ENCODE data around the gene GOLGA5.
"Not testable (repeated sequence)": the region's sequence is repeated elsewhere in the genome, so short reads cannot be mapped to it uniquely, and the experiment has no call there.

Gene GOLGA5

DNA sequence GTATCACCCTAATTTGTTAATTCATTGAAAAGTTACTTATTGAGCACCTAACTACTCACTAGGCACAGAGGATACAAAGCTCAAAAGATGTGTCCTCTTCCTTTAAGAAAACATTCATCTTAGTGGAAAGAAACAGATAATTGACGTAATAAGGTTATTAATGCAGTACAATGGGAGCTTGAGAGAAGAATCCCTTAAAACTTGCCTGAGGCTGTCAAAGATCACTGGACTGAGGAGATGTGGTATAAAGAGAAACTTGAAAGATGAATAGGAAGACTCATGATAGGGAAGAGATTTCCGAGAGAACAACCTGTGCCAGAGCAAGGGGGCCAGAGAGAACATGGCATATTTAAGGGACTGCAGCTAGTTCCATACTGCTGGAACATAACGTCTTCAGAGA, 19.1 kb downstream of the GOLGA5 start:
- H3K27ac ChIP-seq, result no peak overlapping the region
- no peaks in the 10 kb centered on the region for H3K27me3 ChIP-seq (replicated peaks)
- DNase-seq, result no peak
- peaks cover 68% of the 10 kb centered on the region for H3K36me3 ChIP-seq (replicated peaks)
- H3K4me3 ChIP-seq (ENCODE audit: low read depth, low read length), result no peak overlapping the region
- in situ Hi-C loops (cut with HindIII; ENCODE audit: low pct_ligation_motif_present, low sequenced_read_pairs), result no loop called here
- TF ChIP-seq, protein P1, sequence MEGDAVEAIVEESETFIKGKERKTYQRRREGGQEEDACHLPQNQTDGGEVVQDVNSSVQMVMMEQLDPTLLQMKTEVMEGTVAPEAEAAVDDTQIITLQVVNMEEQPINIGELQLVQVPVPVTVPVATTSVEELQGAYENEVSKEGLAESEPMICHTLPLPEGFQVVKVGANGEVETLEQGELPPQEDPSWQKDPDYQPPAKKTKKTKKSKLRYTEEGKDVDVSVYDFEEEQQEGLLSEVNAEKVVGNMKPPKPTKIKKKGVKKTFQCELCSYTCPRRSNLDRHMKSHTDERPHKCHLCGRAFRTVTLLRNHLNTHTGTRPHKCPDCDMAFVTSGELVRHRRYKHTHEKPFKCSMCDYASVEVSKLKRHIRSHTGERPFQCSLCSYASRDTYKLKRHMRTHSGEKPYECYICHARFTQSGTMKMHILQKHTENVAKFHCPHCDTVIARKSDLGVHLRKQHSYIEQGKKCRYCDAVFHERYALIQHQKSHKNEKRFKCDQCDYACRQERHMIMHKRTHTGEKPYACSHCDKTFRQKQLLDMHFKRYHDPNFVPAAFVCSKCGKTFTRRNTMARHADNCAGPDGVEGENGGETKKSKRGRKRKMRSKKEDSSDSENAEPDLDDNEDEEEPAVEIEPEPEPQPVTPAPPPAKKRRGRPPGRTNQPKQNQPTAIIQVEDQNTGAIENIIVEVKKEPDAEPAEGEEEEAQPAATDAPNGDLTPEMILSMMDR (IDR thresholded peaks at IDR 0.05; ENCODE audit: low read depth, low read length, missing control alignments), result no peak

- no peak for DNase-seq
- Histone ChIP-seq H3K4me3 (ENCODE audit: low read depth, low read length) (no peak overlapping the region), H3K27me3 (replicated peaks) (no peaks in the 10 kb centered on the region), H3K36me3 (replicated peaks) (peaks cover 51% of the 10 kb centered on the region), H3K27ac (no peak overlapping the region)
- TF ChIP-seq, protein P1 (IDR thresholded peaks at IDR 0.05; ENCODE audit: low read depth, low read length, missing control alignments), result no peak
- in situ Hi-C loops (cut with HindIII; ENCODE audit: low pct_ligation_motif_present, low sequenced_read_pairs), result no loop called here
These were observed 25.0 kb downstream of the GOLGA5 start for GRCh38 chr14:92819011-92819597.

DNA sequence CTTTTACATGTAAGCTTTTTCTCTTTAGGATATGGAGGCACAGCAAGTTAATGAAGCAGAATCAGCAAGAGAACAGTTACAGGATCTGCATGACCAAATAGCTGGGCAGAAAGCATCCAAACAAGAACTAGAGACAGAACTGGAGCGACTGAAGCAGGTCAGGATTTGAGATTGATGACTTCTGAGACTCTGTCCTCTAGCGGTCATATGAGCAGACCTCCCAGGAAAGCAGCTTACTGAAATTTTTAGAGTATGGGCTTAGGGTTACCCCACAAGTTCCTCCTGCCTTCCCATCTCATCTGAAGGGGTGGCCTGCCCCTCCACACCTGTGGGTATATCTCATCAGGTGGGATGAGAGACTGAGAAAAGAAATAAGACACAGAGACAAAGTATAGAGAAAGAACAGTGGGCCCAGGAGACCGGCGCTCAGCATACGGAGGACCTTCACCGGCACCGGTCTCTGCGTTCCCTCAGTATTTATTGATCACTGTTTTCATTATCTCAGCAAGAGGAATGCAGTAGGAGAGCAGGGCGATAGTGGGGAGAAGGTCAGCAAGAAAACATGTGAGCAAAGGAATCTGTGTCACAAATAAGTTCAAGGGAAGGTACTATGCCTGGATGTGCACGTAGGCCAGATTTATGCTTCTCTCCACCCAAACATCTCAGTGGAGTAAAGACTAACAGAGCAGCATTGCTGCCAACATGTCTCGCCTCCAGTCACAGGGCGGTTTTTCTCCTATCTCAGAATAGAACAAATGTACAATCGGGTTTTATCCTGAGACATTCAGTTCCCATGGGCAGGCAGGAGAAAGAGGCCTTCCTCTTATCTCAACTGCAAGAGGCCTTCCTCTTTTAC, 25.8 kb downstream of the GOLGA5 start:
- H3K27me3 ChIP-seq (replicated peaks); H3K4me3 ChIP-seq (ENCODE audit: low read depth, low read length); H3K27ac ChIP-seq; in situ Hi-C loops (cut with HindIII; ENCODE audit: low pct_ligation_motif_present, low sequenced_read_pairs); DNase-seq: not testable (repeated sequence)
- H3K36me3 ChIP-seq (replicated peaks), result peaks cover 55% of the 10 kb centered on the region

GRCh38 chr14:92820536-92820840, 26.4 kb downstream of the GOLGA5 start:
- H3K27me3 ChIP-seq (replicated peaks); in situ Hi-C loops (cut with HindIII; ENCODE audit: low pct_ligation_motif_present, low sequenced_read_pairs); H3K27ac ChIP-seq; DNase-seq; H3K4me3 ChIP-seq (ENCODE audit: low read depth, low read length): not testable (repeated sequence)
- H3K36me3 ChIP-seq (replicated peaks), result peaks cover 55% of the 10 kb centered on the region

- Histone ChIP-seq H3K36me3 (replicated peaks) (peaks cover 65% of the 10 kb centered on the region), H3K27ac (no peak overlapping the region), H3K4me3 (ENCODE audit: low read depth, low read length) (no peak overlapping the region), H3K27me3 (replicated peaks) (no peaks in the 10 kb centered on the region)
- DNase-seq, result no peak
- TF ChIP-seq, protein P1 (IDR thresholded peaks at IDR 0.05; ENCODE audit: low read depth, low read length, missing control alignments), result no peak
- in situ Hi-C loops (cut with HindIII; ENCODE audit: low pct_ligation_motif_present, low sequenced_read_pairs), result no loop called here
These were observed 36.8 kb downstream of the GOLGA5 start for GRCh38 chr14:92830902-92831301.

DNA sequence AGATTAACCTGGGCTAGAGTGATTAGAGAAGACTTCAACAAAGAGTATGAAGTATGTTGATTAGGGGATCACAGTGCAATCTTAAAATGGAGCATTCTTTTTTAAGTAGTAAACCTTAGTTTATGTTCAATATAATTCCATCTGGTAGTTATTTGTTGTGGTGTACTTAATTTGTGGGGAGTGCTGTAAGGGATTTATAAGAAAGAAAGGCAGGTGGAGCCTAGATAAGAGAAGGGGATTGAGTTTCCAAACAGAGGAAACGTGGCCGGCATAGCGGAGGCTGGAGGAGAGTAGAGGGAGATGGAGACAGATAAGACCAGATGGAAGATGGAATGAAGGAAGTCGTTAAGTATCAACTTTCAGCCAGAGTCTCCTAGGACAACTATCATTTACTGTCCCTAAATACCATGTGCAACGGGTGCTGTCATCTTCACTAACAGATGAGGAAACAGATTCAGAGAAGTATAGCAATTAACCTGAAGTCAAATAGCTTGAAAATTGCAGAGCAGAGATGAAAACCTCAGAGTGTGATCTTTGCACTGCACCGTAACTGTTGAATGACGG, 38.1 kb downstream of the GOLGA5 start:
- Histone ChIP-seq H3K36me3 (replicated peaks) (peaks cover 60% of the 10 kb centered on the region), H3K27me3 (replicated peaks) (no peaks in the 10 kb centered on the region), H3K4me3 (ENCODE audit: low read depth, low read length) (no peak overlapping the region), H3K27ac (no peak overlapping the region)
- TF ChIP-seq, protein P1 (IDR thresholded peaks at IDR 0.05; ENCODE audit: low read depth, low read length, missing control alignments), result no peak
- DNase-seq, result no peak
- in situ Hi-C loops (cut with HindIII; ENCODE audit: low pct_ligation_motif_present, low sequenced_read_pairs), result no loop called here
